Activated T-cell treated with anti-CD3 and anti-CD28 coated beads, Interleukin-2, amount 50 U/mL, for 4 hours (primary cell): ENCODE data around the gene OGFOD3. TPM values are rescaled to one million over a fixed set of nuclear protein-coding genes. Genes with fewer than 3 reads are reported as not detected.
"Not testable (repeated sequence)": the region's sequence is repeated elsewhere in the genome, so short reads cannot be mapped to it uniquely, and the experiment has no call there.

Experiments used
- ATAC-seq, 2 donors: fragments of 200-7000 bp; cut with Tn5 transposase; one replicate each; pipeline ENCODE4 v1.10.0; 2021
- DNase-seq: peaks from one replicate; pipeline ENCODE4 v3.0.0-alpha.2; 2020
- H3K27me3 Mint-ChIP-seq: one replicate; pipeline ENCODE4 v1.8.0; 2021; ENCODE audit warnings: low read depth, mixed read lengths
- H3K36me3 Mint-ChIP-seq: one replicate; pipeline ENCODE4 v1.8.0; 2022; ENCODE audit warnings: mixed read lengths; ENCODE audit not compliant: insufficient read depth
- H3K4me1 Mint-ChIP-seq: one replicate; pipeline ENCODE4 v1.8.0; 2021; ENCODE audit warnings: low read depth, mixed read lengths
- H3K4me3 Mint-ChIP-seq: one replicate; pipeline ENCODE4 v1.8.0; 2021; ENCODE audit warnings: mild to moderate bottlenecking, moderate library complexity, mixed read lengths
- H3K9me3 Mint-ChIP-seq: one replicate; pipeline ENCODE4 v1.8.0; 2021; ENCODE audit warnings: mixed read lengths
- total RNA-seq, 3 donors: library from RNA; stranded (reverse); gene quantifications; one replicate each; pipeline ENCODE4 v1.2.1, GENCODE V29; 2021

Gene OGFOD3
- total RNA-seq, 3 donors from 2014 or later = 23.2 to 29.1 (median 24.0) TPM

DNA sequence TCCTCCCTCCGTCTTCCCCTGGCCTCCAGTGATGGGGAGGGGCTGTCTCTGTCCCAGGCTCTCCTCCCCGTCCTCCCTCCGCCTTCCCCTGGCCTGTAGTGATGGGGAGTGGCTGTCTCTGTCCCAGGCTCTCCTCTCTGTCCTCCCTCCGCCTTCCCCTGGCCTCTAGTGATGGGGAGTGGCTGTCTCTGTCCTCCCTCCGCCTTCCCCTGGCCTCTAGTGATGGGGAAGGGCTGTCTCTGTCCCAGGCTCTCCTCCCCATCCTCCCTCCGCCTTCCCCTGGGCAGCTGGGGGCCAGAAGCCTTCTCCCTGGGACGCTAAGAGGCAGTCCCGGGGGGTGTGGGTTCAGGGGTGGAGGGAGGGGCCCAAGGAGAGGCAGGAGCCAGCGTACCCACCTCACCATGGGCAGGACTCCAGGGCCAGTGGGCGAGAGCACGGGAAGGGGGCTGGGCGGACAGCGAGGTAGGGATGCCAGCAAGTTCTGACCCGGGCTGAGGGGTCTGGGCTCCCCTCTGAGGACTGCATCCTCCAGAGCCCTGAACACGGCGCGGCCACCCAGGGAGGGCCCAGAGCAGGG lies 32.0 kb downstream of the OGFOD3 start:
- no peak for DNase-seq
- no peak for ATAC-seq
- Mint-ChIP-seq H3K36me3 (no peaks in the 10 kb centered on the region), H3K4me3 (no peak overlapping the region), H3K9me3 (no peaks in the 10 kb centered on the region), H3K27me3 (peaks cover 19% of the 10 kb centered on the region), H3K4me1 (no peaks in the 10 kb centered on the region)

DNA sequence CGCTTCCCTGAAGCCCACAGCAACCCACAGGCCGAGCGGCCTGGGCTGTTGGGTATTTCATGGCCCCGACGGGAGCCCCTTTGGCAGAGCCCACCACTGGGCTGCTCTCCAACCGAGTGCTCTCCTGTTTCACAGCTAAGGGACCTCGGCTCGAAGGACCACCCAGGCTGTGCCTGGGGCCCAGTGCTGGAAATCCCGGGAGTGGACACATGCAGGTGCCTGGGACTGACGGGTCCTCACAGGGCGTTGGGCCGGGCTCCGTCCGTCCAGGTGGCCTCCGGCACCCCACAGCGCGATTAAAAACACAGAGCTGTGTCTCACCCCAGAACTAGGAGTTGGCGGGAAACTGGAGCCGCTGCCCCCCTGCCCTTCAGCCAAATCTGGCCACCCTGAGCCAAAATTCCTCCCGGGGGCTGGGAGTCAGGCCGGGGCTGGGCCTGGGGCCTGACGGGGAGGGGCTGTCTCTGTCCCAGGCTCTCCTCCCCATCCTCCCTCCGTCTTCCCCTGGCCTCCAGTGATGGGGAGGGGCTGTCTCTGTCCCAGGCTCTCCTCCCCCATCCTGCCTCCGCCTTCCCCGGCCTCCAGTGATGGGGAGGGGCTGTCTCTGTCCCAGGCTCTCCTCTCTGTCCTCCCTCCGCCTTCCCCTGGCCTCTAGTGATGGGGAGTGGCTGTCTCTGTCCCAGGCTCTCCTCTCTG lies 32.7 kb downstream of the OGFOD3 start:
- Mint-ChIP-seq H3K36me3 (no peaks in the 10 kb centered on the region), H3K4me1 (peaks cover 3% of the 10 kb centered on the region)
- ATAC-seq = no peak

DNA sequence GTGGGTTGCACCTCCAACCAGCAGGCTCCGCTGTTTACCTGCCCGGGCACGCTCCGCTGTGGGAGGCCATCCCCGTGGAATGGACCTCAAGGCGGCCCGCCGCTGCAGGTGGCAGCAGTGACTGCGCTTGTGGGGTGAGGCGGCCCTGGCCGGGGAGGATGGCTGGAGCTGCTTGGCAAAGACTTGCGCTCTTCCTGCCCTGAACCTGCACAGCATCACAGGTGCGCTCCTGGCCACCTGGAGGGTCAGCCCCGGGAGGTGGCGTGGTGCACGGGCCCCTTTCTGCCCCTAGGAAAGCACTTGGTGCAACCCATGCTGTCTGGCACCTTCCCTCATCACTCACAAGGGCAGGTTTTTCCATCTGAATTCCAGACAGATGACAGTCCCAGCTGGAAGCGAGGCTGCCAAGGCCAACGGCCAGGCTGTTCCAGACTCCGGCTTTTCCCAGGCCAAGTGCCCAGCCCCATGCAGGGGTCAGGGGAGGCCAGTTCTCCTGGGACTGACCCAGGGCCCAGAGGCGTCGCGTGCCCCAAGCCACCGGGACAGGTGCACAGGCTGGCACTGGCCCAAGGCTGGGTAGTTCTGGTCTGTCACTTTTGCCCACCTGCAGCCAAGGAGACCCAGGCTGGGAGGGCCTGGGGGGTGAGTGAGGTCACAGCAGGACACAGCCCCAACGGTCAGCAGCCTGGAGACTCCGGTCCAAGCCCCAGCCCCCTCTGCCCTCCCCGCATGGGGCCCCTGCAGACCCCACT lies 33.5 kb downstream of the OGFOD3 start:
- Mint-ChIP-seq H3K9me3 (no peaks in the 10 kb centered on the region), H3K4me3 (no peak overlapping the region), H3K36me3 (no peaks in the 10 kb centered on the region), H3K4me1 (peaks cover 3% of the 10 kb centered on the region), H3K27me3 (peaks cover 33% of the 10 kb centered on the region)
- DNase-seq = no peak
- no peak for ATAC-seq

More for the DNA sequence above, 32.7 kb downstream of the OGFOD3 start:
- DNase-seq = no peak
- Mint-ChIP-seq H3K9me3 (no peaks in the 10 kb centered on the region), H3K4me3 (no peak overlapping the region), H3K27me3 (peaks cover 25% of the 10 kb centered on the region)

DNA sequence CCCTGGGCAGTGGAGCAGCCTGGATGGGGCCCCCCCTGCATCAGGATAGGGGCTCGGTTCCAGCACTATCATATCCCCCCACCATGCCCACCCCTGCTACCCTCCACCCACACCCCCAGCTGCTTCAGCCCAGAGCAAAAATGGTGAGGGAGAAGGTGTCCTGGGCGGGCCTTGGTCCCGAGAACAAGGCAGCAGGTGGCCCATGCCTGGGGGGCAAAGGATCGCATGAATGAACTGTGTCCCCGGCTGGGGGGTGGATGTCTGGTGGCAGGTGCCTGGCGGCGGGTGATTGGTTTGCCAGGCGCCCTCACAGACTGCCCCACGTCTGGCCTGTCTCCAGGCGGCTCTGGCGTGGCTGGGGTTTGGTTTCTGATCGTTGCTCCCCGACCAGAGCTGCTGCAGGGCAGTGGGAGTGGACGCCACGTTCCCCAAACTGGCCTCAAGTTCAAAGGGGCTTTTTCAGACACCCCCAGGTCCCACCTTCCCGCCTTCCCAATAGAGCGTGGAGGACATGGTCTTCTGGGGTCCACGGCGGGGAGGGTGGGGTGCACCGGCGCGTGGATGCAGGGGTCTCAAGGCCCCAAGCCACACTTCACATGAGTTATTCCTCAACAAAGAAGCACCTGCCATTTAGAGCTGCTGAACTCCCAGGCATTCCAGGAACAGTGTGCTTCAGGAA lies 34.2 kb downstream of the OGFOD3 start:
- no peak for ATAC-seq
- no peak for DNase-seq

DNA sequence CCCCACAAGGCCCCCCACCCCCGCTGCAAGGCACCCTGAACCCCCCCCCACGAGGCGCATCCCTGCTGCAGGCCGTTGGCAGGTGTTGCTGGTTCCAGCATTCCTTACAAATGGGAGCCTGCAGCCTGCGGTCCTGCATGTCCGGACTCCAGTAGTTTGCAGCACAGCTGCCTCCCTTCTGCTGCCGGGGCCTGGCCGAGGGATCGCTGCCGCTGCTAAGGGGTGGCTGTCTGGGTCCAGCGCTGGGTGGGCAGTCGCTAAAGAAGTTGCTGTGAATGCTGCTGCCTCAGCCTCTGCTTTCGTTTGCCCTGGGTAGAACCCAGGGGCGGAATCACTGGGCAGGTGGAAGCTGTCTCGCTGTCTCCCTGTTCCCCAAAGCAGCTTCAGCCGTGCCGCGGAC lies 35.0 kb downstream of the OGFOD3 start:
- Mint-ChIP-seq H3K36me3 (no peaks in the 10 kb centered on the region), H3K4me1 (peaks cover 3% of the 10 kb centered on the region), H3K4me3 (no peak overlapping the region), H3K9me3 (no peaks in the 10 kb centered on the region), H3K27me3 (peaks cover 41% of the 10 kb centered on the region)
- no peak for ATAC-seq
- no peak for DNase-seq

More for the DNA sequence above, 34.2 kb downstream of the OGFOD3 start:
- Mint-ChIP-seq H3K27me3 (peaks cover 35% of the 10 kb centered on the region), H3K4me3 (no peak overlapping the region), H3K4me1 (peaks cover 3% of the 10 kb centered on the region), H3K36me3 (no peaks in the 10 kb centered on the region), H3K9me3 (no peaks in the 10 kb centered on the region)

DNA sequence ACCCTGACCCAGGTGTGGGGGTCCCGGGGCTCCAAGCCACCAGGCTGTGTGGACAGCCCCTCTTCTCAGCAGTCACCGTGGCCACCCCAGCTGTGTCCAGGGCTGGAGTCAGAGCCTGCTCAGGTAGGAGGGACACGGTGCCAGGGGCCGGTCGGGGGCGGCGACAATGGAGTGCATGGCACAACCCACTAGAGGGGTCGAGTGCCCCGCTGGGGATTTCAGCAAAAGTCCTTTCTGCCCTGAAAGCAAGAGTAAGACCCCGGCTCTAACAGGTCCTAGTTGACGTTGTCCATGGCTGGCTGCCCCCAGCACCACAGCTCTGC lies 35.5 kb downstream of the OGFOD3 start:
- Mint-ChIP-seq H3K36me3 (no peaks in the 10 kb centered on the region), H3K4me1 (peaks cover 3% of the 10 kb centered on the region)

DNA sequence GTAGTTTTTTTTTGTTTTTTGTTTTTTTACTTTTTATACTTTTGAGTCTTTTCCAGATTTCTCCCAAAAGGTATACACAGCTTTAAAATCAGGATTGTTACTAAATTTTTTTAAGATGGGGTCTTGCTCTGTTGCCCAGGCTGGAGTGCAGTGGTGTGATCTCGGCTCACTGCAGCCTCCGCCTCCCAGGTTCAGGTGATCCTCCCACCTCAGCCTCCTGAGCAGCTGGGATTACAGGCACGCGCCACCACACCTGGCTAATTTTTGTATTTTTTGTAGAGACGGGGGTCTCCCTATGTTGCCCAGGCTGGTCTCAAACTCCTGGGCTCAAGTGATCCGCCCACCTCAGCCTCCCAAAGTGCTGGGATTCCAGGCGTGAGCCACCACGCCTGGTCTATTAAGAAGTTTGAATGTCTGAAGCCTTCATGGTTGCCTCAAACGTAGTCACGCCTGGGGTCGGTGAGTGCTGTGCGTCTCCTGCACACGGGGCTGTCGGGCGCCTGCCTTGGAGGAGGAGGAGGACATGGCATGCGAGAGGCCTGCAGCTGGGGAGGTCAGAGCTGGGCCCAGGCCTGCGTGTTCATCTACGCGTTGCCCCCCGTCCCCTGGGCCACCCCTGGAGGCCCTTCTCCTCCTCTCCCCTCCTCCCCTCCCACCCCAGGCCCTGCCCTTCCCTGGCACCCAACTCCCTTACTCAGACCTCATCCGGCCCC lies 36.0 kb downstream of the OGFOD3 start:
- not testable (repeated sequence) for ATAC-seq, H3K36me3 Mint-ChIP-seq, H3K4me3 Mint-ChIP-seq, H3K4me1 Mint-ChIP-seq, H3K9me3 Mint-ChIP-seq, DNase-seq
- peaks cover 44% of the 10 kb centered on the region for H3K27me3 Mint-ChIP-seq

More for the DNA sequence above, 35.5 kb downstream of the OGFOD3 start:
- ATAC-seq (no peak), DNase-seq (no peak)
- no peak overlapping the region for H3K4me3 Mint-ChIP-seq
- H3K27me3 Mint-ChIP-seq = peaks cover 43% of the 10 kb centered on the region
- no peaks in the 10 kb centered on the region for H3K9me3 Mint-ChIP-seq

DNA sequence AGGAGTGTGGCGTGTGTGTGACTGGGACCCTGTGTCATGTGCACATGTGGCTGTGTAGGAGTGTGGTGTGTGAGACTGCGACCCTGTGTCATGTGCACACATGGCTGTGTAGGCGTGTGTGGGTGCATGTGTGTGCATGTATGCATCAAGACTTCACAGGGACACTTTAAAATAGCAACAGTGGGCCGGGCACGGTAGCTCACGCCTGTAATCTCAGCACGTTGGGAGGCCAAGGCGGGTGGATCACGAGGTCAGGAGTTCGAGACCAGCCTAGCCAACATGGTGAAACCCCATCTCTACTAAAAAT lies 36.7 kb downstream of the OGFOD3 start:
- not testable (repeated sequence) for H3K9me3 Mint-ChIP-seq, DNase-seq, ATAC-seq, H3K4me1 Mint-ChIP-seq, H3K36me3 Mint-ChIP-seq, H3K4me3 Mint-ChIP-seq
- peaks cover 45% of the 10 kb centered on the region for H3K27me3 Mint-ChIP-seq

DNA sequence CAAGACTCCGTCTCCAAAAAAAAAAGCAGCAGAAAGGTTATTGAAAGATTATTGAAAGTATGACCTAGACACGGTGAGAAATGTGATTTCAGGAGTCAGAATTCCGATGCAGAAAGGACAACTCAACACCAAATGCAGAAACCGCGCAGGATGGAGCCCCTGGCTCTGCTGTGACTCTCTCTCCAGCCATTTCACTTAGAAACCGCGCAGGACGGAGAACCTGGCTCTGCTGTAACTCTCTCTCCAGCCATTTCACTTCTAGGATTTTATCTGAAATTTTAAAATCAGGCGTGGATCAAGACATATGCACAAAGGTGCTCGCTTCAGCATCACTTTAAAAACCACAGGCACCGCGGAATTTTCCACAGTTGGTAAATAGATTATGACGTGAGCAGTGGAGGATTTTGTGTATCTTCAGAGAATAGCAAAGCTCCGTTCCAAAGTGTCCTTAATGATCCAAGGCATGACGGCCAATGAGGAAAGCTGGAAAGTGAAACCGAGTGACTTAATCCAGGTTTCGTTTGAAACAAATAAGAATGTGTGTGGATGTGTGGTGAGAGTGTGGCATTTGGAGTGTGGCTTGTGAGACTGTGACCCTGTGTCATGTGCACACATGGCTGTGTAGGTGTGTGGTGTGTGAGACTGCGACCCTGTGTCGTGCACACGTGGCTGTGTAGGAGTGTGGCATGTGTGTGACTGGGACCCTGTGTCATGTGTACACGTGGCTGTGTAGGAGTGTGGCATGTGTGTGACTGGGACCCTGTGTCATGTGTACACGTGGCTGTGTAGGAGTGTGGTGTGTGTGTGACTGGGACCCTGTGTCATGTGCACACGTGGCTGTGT lies 37.3 kb downstream of the OGFOD3 start:
- ATAC-seq = peak in 1 of 2 donors; percentile 56
- H3K27me3 Mint-ChIP-seq = peaks cover 49% of the 10 kb centered on the region
- no peaks in the 10 kb centered on the region for H3K9me3 Mint-ChIP-seq
- peaks cover 3% of the 10 kb centered on the region for H3K4me1 Mint-ChIP-seq
- no peaks in the 10 kb centered on the region for H3K36me3 Mint-ChIP-seq
- H3K4me3 Mint-ChIP-seq = no peak overlapping the region
- no peak for DNase-seq

DNA sequence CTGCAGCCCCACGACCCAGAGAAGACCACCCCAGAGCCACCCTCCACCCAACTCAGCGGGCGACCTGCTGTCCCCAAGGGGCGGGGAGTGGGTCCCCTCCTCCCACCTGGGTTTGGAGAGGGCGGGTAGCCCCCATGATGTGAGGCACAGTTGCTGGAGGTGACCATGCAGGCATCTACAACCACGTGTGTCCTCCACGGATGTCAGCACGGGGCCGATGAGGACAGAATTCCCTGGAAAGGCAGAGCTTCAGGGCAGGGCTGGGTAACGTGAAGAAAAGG lies 39.7 kb downstream of the OGFOD3 start:
- H3K36me3 Mint-ChIP-seq = no peaks in the 10 kb centered on the region
- H3K4me1 Mint-ChIP-seq = peaks cover 3% of the 10 kb centered on the region
- no peaks in the 10 kb centered on the region for H3K9me3 Mint-ChIP-seq
- DNase-seq = no peak
- no peak overlapping the region for H3K4me3 Mint-ChIP-seq
- ATAC-seq = no peak
- H3K27me3 Mint-ChIP-seq = peaks cover 51% of the 10 kb centered on the region

DNA sequence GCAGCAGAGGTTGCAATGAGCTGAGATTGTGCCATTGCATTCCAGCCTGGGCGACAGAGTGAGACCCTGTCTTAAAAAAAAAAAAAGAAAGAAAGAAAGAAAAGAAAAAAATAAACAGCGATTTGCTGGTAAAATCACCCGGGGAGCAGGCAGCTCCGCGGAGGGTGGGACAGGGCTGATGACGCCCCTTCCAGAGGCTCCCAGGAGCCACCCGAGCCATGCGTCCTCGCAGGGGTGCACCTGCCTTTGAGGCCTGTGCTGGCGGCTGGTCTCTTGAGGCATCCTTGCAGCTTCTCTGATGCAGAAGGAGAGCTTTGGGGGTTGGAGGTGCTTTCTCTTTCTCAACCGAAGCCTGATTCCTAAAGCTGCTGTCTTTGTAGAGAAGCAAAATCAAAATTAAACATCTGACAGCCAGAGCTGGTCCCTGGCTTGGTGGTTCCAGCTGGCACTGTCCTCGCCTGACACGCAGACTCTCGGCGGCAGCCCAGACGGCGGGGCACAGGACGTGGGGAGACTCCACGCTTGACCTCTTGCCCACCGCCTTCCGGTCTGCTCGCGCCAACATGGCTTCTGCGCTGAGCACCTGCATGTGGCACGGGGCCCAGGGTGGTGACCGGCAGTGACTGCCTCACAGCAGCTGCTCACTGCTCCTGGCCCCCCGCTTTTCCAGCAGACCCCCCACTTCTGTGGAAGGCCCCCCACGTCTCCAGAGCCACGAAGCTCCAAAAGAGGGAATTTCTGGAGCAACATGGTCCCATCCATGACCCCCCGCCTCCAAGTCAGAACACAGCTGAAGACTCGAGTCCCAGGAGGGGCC lies 40.3 kb downstream of the OGFOD3 start:
- H3K27me3 Mint-ChIP-seq = peaks cover 53% of the 10 kb centered on the region
- peaks cover 7% of the 10 kb centered on the region for H3K4me1 Mint-ChIP-seq
- no peaks in the 10 kb centered on the region for H3K36me3 Mint-ChIP-seq
- DNase-seq = no peak
- no peak overlapping the region for H3K4me3 Mint-ChIP-seq
- no peaks in the 10 kb centered on the region for H3K9me3 Mint-ChIP-seq
- no peak for ATAC-seq

DNA sequence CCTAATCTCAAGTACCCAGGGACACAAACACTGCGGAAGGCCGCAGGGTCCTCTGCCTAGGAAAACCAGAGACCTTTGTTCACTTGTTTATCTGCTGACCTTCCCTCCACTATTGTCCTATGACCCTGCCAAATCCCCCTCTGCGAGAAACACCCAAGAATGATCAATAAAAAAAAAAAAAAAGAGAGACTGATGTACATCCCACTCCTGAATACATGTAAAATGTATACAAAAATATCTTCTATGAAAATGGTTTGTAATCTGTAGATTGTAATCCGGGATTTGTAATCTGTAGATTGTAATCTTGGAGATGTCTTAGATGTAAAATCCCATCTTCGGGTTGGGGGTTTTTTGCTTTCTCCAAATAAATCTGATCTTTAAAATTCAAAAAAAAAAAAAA lies 41.1 kb downstream of the OGFOD3 start:
- not testable (repeated sequence) for H3K36me3 Mint-ChIP-seq, ATAC-seq, DNase-seq, H3K9me3 Mint-ChIP-seq, H3K4me3 Mint-ChIP-seq
- H3K27me3 Mint-ChIP-seq = peaks cover 59% of the 10 kb centered on the region
- peaks cover 14% of the 10 kb centered on the region for H3K4me1 Mint-ChIP-seq
